Measurements from ENCODE around the gene SH2D3A. TPM values are rescaled to one million over a fixed set of nuclear protein-coding genes. Genes with fewer than 3 reads are reported as not detected.

The SH2D3A gene
- total RNA-seq, 1 experiment from 2014 or later: 17.9 TPM

DNA sequence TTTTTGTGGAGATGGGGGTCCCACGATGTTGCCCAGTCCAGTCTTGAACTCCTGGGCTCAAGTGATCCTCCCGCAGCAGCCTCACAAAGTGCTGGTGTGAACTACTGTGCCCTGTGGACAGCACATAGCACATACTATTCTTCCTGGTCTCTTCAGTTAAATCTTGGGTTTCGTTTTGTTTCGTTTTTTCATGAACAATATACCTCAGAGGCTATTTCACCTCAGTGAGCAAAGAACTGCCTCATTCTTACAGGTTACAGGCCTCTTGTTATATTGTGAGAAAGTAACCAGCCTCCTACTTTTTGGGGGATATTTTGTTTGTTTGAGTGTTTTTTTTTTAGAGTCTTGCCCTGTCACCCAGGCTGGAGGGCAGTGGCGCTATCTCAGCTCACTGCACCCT is 45.5 kb downstream of the SH2D3A start:
- no CpG with 5 or more reads among the region's 5 CpGs for WGBS (ENCODE audit: extremely low coverage, insufficient read length, low lambda C conversion rate)
- no peak overlapping the region for H2BK12ac ChIP-seq (ENCODE audit: insufficient read length, low read depth, low read length)
- peaks cover 6% of the 10 kb centered on the region in 2 experiments; a peak in 4 of 5 replicates for H3K9me3 Mint-ChIP-seq
- no peaks in the 10 kb centered on the region for H3K79me2 ChIP-seq (ENCODE audit: insufficient read depth, low read length)
- peaks cover 0 to 4% (median 3%) of the 10 kb centered on the region in 3 experiments; a peak in 2 of 7 replicates for H3K36me3 Mint-ChIP-seq (ENCODE audit: insufficient read depth in 1 of 3, low read depth in 3 of 3)
- peaks cover 6 to 43% of the 10 kb centered on the region in 2 experiments for H3K4me1 Mint-ChIP-seq
- H2BK120ac ChIP-seq (ENCODE audit: low read depth, low read length, poor library complexity, severe bottlenecking): no peak overlapping the region
- H2BK15ac ChIP-seq (ENCODE audit: low read depth, low read length): no peak overlapping the region
- H2BK5ac ChIP-seq (ENCODE audit: insufficient read length, low read length): no peak overlapping the region
- no peak overlapping the region for H2BK20ac ChIP-seq (ENCODE audit: low read depth, low read length, poor library complexity, severe bottlenecking)
- H3K56ac ChIP-seq (ENCODE audit: insufficient read length, low read depth, low read length): no peak overlapping the region
- H3K79me1 ChIP-seq (ENCODE audit: insufficient read depth, low read depth, low read length, poor library complexity, severe bottlenecking): no peaks in the 10 kb centered on the region
- H4K8ac ChIP-seq (replicated peaks; ENCODE audit: insufficient read length, low read depth, low read length): no peak overlapping the region
- no peaks in the 10 kb centered on the region for H3K9me3 ChIP-seq (ENCODE audit: control insufficient read depth, low read depth, low read length)
- no peak for DNase-seq
- H3K27ac ChIP-seq (ENCODE audit: insufficient read length, low read depth, low read length): no peak overlapping the region
- no peak overlapping the region for H4K91ac ChIP-seq (ENCODE audit: insufficient read length, low read depth, low read length)
- H3K27me3 Mint-ChIP-seq (ENCODE audit: low read depth): peaks cover 4% of the 10 kb centered on the region
- no peak overlapping the region; a peak in 1 of 7 replicates for H3K27ac Mint-ChIP-seq
- H4K20me1 ChIP-seq (ENCODE audit: control insufficient read depth, insufficient read depth, insufficient read length): no peaks in the 10 kb centered on the region
- no peak overlapping the region for H2AFZ ChIP-seq (ENCODE audit: low read length)
- H3K4me3 Mint-ChIP-seq: no peak overlapping the region
- H3K27me3 ChIP-seq (ENCODE audit: insufficient read depth, low read length): no peaks in the 10 kb centered on the region
- H3K23ac ChIP-seq (ENCODE audit: insufficient read length, low read depth, low read length): no peak overlapping the region
- no peaks in the 10 kb centered on the region for H3K23me2 ChIP-seq (ENCODE audit: insufficient read length, low read depth, low read length, poor library complexity, severe bottlenecking)
- H3T11ph ChIP-seq (ENCODE audit: low read length): no peak overlapping the region
- H3K18ac ChIP-seq (ENCODE audit: insufficient read length, low read depth, low read length): no peak overlapping the region
- H3K4me2 ChIP-seq (ENCODE audit: insufficient read depth, insufficient read length, low read length): no peak overlapping the region
- no peak overlapping the region for H3K14ac ChIP-seq (ENCODE audit: insufficient read depth, low read length)
- TF ChIP-seq, protein P1, sequence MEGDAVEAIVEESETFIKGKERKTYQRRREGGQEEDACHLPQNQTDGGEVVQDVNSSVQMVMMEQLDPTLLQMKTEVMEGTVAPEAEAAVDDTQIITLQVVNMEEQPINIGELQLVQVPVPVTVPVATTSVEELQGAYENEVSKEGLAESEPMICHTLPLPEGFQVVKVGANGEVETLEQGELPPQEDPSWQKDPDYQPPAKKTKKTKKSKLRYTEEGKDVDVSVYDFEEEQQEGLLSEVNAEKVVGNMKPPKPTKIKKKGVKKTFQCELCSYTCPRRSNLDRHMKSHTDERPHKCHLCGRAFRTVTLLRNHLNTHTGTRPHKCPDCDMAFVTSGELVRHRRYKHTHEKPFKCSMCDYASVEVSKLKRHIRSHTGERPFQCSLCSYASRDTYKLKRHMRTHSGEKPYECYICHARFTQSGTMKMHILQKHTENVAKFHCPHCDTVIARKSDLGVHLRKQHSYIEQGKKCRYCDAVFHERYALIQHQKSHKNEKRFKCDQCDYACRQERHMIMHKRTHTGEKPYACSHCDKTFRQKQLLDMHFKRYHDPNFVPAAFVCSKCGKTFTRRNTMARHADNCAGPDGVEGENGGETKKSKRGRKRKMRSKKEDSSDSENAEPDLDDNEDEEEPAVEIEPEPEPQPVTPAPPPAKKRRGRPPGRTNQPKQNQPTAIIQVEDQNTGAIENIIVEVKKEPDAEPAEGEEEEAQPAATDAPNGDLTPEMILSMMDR (conservative IDR thresholded peaks at IDR 0.05): no peak
- no peak overlapping the region for H2AK5ac ChIP-seq (ENCODE audit: insufficient read length, low read length)
- H3K4me1 ChIP-seq (ENCODE audit: insufficient read depth, low read length): no peaks in the 10 kb centered on the region; the same call in 1 of the 2 replicates
- H3K4ac ChIP-seq (ENCODE audit: low read depth, low read length): no peak overlapping the region
- no peak overlapping the region for H4K5ac ChIP-seq (ENCODE audit: insufficient read length, low read depth, low read length)
- no peak overlapping the region for H3K9ac ChIP-seq (ENCODE audit: extremely low read depth, insufficient read length, low read length)
